Esophagus muscularis mucosa (tissue), 4 donors: Measurements from ENCODE around the gene B3GNT2.

Experiments
- EP300 ChIP-seq: sonication (generic); formaldehyde crosslinking; IDR thresholded peaks from one replicate; pipeline ENCODE4 v1.6.1; 2017; ENCODE audit warnings: antibody characterized with exemption
- POLR2A ChIP-seq: fragments of 450-650 bp; IDR thresholded peaks from one replicate; pipeline ENCODE4 v1.6.1; 2017; ENCODE audit warnings: antibody characterized with exemption, moderate library complexity, mild to moderate bottlenecking, low read depth
- POLR2AphosphoS5 ChIP-seq, 2 donors: sonication (generic); formaldehyde crosslinking; IDR thresholded peaks; one replicate each; pipeline ENCODE4 v1.6.1; 2017; ENCODE audit warnings: antibody characterized with exemption in 2 of 2
- TF ChIP-seq, protein P1 (sequence below), 3 experiments: fragments of 200-600 bp in 2 of 3; fragments of 450-650 bp in 1 of 3; sonication (generic) in 2 of 3; IDR thresholded peaks; one replicate each; pipeline ENCODE4 v1.5.1; 2017 to 2019; ENCODE audit warnings: antibody characterized with exemption in 3 of 3, mild to moderate bottlenecking in 2 of 3, moderate library complexity in 1 of 3

DNA sequence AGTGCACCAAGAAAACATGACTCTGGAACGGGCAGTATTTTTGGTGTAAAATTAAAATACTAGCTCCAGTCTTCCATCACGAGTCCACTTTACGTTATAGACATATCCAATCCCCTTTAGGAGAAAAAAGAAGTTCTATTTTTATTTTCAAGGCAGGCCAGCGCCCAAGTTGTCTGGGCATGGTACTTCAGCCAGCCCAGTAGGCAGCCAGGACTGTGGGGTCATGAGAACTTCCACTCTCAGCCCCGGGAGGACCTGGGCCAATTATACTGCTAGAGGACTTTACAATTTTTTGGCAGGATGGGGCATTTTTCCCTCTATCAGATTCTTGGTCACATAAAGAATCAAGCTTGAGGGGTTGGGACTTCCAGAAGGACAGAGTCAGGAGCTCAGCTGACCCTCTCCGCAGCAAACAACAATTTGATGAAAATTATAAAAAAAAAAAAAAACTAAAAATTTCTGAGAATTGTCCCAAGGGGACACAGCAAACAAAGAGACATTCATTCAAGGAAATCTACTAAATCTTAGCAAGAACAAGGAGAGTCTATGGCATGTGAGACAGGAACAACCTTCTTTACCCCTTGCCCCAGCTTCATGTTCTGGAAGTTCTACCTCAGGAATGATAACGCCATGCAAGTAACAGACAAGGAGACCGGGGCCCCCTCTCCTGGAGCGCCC lies 37.3 kb upstream of the B3GNT2 start:
- TF ChIP-seq, protein P1, sequence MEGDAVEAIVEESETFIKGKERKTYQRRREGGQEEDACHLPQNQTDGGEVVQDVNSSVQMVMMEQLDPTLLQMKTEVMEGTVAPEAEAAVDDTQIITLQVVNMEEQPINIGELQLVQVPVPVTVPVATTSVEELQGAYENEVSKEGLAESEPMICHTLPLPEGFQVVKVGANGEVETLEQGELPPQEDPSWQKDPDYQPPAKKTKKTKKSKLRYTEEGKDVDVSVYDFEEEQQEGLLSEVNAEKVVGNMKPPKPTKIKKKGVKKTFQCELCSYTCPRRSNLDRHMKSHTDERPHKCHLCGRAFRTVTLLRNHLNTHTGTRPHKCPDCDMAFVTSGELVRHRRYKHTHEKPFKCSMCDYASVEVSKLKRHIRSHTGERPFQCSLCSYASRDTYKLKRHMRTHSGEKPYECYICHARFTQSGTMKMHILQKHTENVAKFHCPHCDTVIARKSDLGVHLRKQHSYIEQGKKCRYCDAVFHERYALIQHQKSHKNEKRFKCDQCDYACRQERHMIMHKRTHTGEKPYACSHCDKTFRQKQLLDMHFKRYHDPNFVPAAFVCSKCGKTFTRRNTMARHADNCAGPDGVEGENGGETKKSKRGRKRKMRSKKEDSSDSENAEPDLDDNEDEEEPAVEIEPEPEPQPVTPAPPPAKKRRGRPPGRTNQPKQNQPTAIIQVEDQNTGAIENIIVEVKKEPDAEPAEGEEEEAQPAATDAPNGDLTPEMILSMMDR (IDR thresholded peaks at IDR 0.05), result no peak
- no peak for TF ChIP-seq POLR2A
- TF ChIP-seq EP300, result no peak
- no peak for TF ChIP-seq POLR2AphosphoS5 (IDR thresholded peaks at IDR 0.05)
